Brain microvascular endothelial cell (primary cell): ENCODE data around the gene PDZD8.

Experiments
- DNase-seq: peaks from one replicate; pipeline ENCODE4 v3.0.0-alpha.2; 2020
- H3K27ac ChIP-seq: fragments of 250-450 bp; sonication (Bioruptor Pico); 2 replicates; pipeline ENCODE4 v1.5.1; 2020; ENCODE audit warnings: mild to moderate bottlenecking, moderate library complexity
- H3K27me3 ChIP-seq: fragments of 250-450 bp; sonication (Bioruptor Pico); replicated peaks from 2 replicates; pipeline ENCODE4 v1.5.1; 2020; ENCODE audit warnings: mild to moderate bottlenecking
- H3K36me3 ChIP-seq: fragments of 250-450 bp; sonication (Bioruptor Pico); replicated peaks from 2 replicates; pipeline ENCODE4 v1.5.1; 2020; ENCODE audit warnings: mild to moderate bottlenecking
- H3K4me3 ChIP-seq: 2 replicates; pipeline ENCODE4 v1.5.1; 2011; ENCODE audit warnings: low read depth, mild to moderate bottlenecking, control low read depth, low read length, moderate library complexity
- CTCF ChIP-seq: IDR thresholded peaks from 2 replicates; pipeline ENCODE4 v1.5.1; 2011; ENCODE audit warnings: low read depth, mild to moderate bottlenecking, moderate library complexity, low read length, control low read depth, inconsistent platforms; ENCODE audit errors: missing control alignments
- in situ Hi-C: cut with HindIII; loops from 2 replicates; pipeline ENCODE4 v1.10.0; 2017; ENCODE audit warnings: low sequenced_read_pairs, low pct_ligation_motif_present

PDZD8 gene

GRCh38 chr10:117360994-117361667 is 14.1 kb downstream of the PDZD8 start:
- no peaks in the 10 kb centered on the region for H3K36me3 ChIP-seq
- H3K4me3 ChIP-seq = no peak overlapping the region
- no peak for TF ChIP-seq CTCF
- in situ Hi-C loops = no loop called here
- DNase-seq = peak; percentile 61
- peak overlapping the region; percentile 57 for H3K27ac ChIP-seq
- no peaks in the 10 kb centered on the region for H3K27me3 ChIP-seq

GRCh38 chr10:117360016-117360415 is 15.2 kb downstream of the PDZD8 start:
- in situ Hi-C loops = no loop called here

GRCh38 chr10:117355072-117355471 is 20.2 kb downstream of the PDZD8 start:
- DNase-seq = no peak
- Histone ChIP-seq H3K27ac (no peak overlapping the region), H3K27me3 (no peaks in the 10 kb centered on the region), H3K36me3 (no peaks in the 10 kb centered on the region), H3K4me3 (no peak overlapping the region)
- in situ Hi-C loops = no loop called here
- no peak for TF ChIP-seq CTCF

More at GRCh38 chr10:117360016-117360415, 15.2 kb downstream of the PDZD8 start:
- no peak overlapping the region for H3K4me3 ChIP-seq
- H3K27ac ChIP-seq = peak overlapping the region; percentile 47
- no peak for DNase-seq
- H3K36me3 ChIP-seq = no peaks in the 10 kb centered on the region
- no peak for TF ChIP-seq CTCF
- H3K27me3 ChIP-seq = no peaks in the 10 kb centered on the region

GRCh38 chr10:117353684-117354083 is 21.6 kb downstream of the PDZD8 start:
- no peak for DNase-seq
- H3K4me3 ChIP-seq = no peak overlapping the region
- no peaks in the 10 kb centered on the region for H3K36me3 ChIP-seq
- no peak overlapping the region for H3K27ac ChIP-seq
- in situ Hi-C loops = no loop called here
- no peaks in the 10 kb centered on the region for H3K27me3 ChIP-seq
- TF ChIP-seq CTCF = no peak

GRCh38 chr10:117352724-117353123 is 22.5 kb downstream of the PDZD8 start:
- H3K27me3 ChIP-seq = no peaks in the 10 kb centered on the region
- no peak overlapping the region for H3K4me3 ChIP-seq
- in situ Hi-C loops = no loop called here
- no peak for TF ChIP-seq CTCF
- no peaks in the 10 kb centered on the region for H3K36me3 ChIP-seq
- no peak overlapping the region for H3K27ac ChIP-seq
- no peak for DNase-seq

- H3K4me3 ChIP-seq = no peak overlapping the region
- no peak for TF ChIP-seq CTCF
- H3K36me3 ChIP-seq = no peaks in the 10 kb centered on the region
- H3K27ac ChIP-seq = no peak overlapping the region
- no peaks in the 10 kb centered on the region for H3K27me3 ChIP-seq
- no peak for DNase-seq
- in situ Hi-C loops = no loop called here
These were observed 23.2 kb downstream of the PDZD8 start for GRCh38 chr10:117351996-117352395.
